Osteoblast (primary cell): Measurements from ENCODE around the gene PIEZO2. TPM values are rescaled to one million over a fixed set of nuclear protein-coding genes. Genes with fewer than 3 reads are reported as not detected.

Experiments used
- DNase-seq: peaks from one replicate; pipeline ENCODE4 v3.0.0; 2011; ENCODE audit warnings: low spot score, mixed read lengths; ENCODE audit not compliant: insufficient read length; ENCODE audit errors: missing footprints
- H2AFZ ChIP-seq: 2 replicates; pipeline ENCODE4 v1.6.0; 2011; ENCODE audit warnings: mild to moderate bottlenecking, low read length
- H3K27ac ChIP-seq: 2 replicates; pipeline ENCODE4 v1.5.1; 2011; ENCODE audit warnings: mild to moderate bottlenecking, low read depth, low read length, moderate library complexity
- H3K27me3 ChIP-seq: 2 replicates; pipeline ENCODE4 v1.6.0; 2012; ENCODE audit warnings: mild to moderate bottlenecking, control low read depth, inconsistent platforms, low read length, moderate library complexity; ENCODE audit not compliant: insufficient read depth
- H3K36me3 ChIP-seq: 2 replicates; pipeline ENCODE4 v1.5.1; 2011; ENCODE audit warnings: mild to moderate bottlenecking, low read length, control low read depth, moderate library complexity; ENCODE audit not compliant: insufficient read depth
- H3K4me1 ChIP-seq: 2 replicates; pipeline ENCODE4 v1.5.1; 2011; ENCODE audit warnings: mild to moderate bottlenecking, low read length, control low read depth, moderate library complexity; ENCODE audit not compliant: insufficient read depth
- H3K4me2 ChIP-seq: 2 replicates; pipeline ENCODE4 v1.6.0; 2011; ENCODE audit warnings: mild to moderate bottlenecking, low read length; ENCODE audit not compliant: insufficient read depth
- H3K4me3 ChIP-seq: fragments of 200-600 bp; sonication (generic); 3 replicates; pipeline ENCODE4 v1.5.1; 2012; ENCODE audit warnings: mild to moderate bottlenecking, low read length, inconsistent platforms; ENCODE audit not compliant: insufficient read depth
- H3K79me2 ChIP-seq: 2 replicates; pipeline ENCODE4 v1.6.0; 2012; ENCODE audit warnings: mild to moderate bottlenecking, low read length, control low read depth, inconsistent platforms; ENCODE audit not compliant: insufficient read depth
- H3K9me3 ChIP-seq: 2 replicates; pipeline ENCODE4 v1.5.1; 2011; ENCODE audit warnings: low read depth, low read length, control low read depth
- H4K20me1 ChIP-seq: 2 replicates; pipeline ENCODE4 v1.6.0; 2012; ENCODE audit warnings: mild to moderate bottlenecking, low read length, control low read depth; ENCODE audit not compliant: insufficient read depth
- CTCF ChIP-seq: IDR thresholded peaks from 2 replicates; pipeline ENCODE4 v1.5.1; 2011; ENCODE audit warnings: mild to moderate bottlenecking, low read depth, low read length, moderate library complexity; ENCODE audit errors: extremely low read depth
- total RNA-seq: library from RNA; depleted of rRNA; stranded (reverse); fragments of >200 nt; gene quantifications from 2 replicates; pipeline ENCODE4 v1.2.3, GENCODE V29; 2012

The PIEZO2 gene
- total RNA-seq, 1 donor, result 46.7 TPM

GRCh38 chr18:11074889-11075288, 74.5 kb downstream of the PIEZO2 start:
- Histone ChIP-seq H3K79me2 (no peaks in the 10 kb centered on the region), H3K4me1 (no peaks in the 10 kb centered on the region), H3K4me3 (no peak overlapping the region), H3K27ac (no peak overlapping the region), H3K36me3 (no peaks in the 10 kb centered on the region), H3K27me3 (no peaks in the 10 kb centered on the region), H4K20me1 (no peaks in the 10 kb centered on the region), H3K9me3 (no peaks in the 10 kb centered on the region), H2AFZ (no peak overlapping the region), H3K4me2 (no peak overlapping the region)
- TF ChIP-seq CTCF, result no peak
- no peak for DNase-seq

DNA sequence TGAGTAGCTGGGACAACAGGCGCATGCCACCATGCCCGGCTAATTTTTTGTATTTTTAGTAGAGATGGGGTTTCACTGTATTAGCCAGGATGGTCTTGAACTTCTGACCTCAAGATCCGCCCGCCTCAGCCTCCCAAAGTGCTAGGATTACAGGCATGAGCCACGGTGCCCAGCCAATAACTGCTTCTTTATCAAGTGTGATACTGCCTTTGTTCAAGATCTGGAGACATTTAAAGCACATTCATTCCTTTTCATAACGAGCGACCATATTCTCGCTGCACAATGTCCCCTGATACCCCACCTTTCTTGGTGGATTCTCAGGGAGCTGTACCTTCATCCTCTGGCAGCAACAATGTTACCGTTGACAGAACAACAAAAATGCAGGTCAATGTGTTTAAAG, 75.4 kb downstream of the PIEZO2 start:
- H3K36me3 ChIP-seq, result no peaks in the 10 kb centered on the region
- no peaks in the 10 kb centered on the region for H3K4me1 ChIP-seq
- H3K4me2 ChIP-seq, result no peak overlapping the region
- no peak for DNase-seq
- H4K20me1 ChIP-seq, result no peaks in the 10 kb centered on the region
- H2AFZ ChIP-seq, result no peak overlapping the region
- H3K4me3 ChIP-seq, result no peak overlapping the region
- no peaks in the 10 kb centered on the region for H3K9me3 ChIP-seq
- TF ChIP-seq CTCF, result no peak
- no peaks in the 10 kb centered on the region for H3K27me3 ChIP-seq
- no peak overlapping the region for H3K27ac ChIP-seq
- H3K79me2 ChIP-seq, result no peaks in the 10 kb centered on the region

GRCh38 chr18:11072632-11073031, 76.7 kb downstream of the PIEZO2 start:
- H3K27ac ChIP-seq, result no peak overlapping the region
- no peak overlapping the region for H3K4me2 ChIP-seq
- no peaks in the 10 kb centered on the region for H3K4me1 ChIP-seq
- H3K4me3 ChIP-seq, result no peak overlapping the region
- no peaks in the 10 kb centered on the region for H3K9me3 ChIP-seq
- H3K36me3 ChIP-seq, result no peaks in the 10 kb centered on the region
- TF ChIP-seq CTCF, result no peak
- no peaks in the 10 kb centered on the region for H4K20me1 ChIP-seq
- no peak overlapping the region for H2AFZ ChIP-seq
- H3K79me2 ChIP-seq, result no peaks in the 10 kb centered on the region
- DNase-seq, result no peak
- H3K27me3 ChIP-seq, result no peaks in the 10 kb centered on the region

DNA sequence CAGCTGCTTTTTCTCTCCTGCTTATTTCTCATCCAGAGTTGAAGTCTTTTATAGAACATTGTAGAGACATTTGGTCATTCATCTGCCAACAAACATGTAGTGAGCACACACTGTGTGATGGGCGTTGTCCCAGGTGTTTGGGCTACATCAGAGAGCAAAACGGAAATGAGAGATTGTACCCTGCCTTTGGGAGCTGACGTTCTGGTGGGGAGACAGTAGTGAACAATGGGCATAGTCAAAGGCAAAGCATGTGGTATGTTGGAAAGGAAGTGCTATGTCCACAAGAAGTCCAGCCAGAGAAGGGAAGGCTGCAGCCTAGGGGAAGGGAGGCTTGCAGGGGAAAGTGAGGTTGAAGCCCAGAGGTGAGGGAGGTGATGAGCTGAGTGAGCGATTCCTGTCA, 78.1 kb downstream of the PIEZO2 start:
- Histone ChIP-seq H4K20me1 (no peaks in the 10 kb centered on the region), H2AFZ (no peak overlapping the region), H3K27me3 (no peaks in the 10 kb centered on the region), H3K4me2 (no peak overlapping the region), H3K36me3 (no peaks in the 10 kb centered on the region), H3K79me2 (no peaks in the 10 kb centered on the region), H3K4me3 (no peak overlapping the region), H3K4me1 (no peaks in the 10 kb centered on the region), H3K9me3 (no peaks in the 10 kb centered on the region), H3K27ac (no peak overlapping the region)
- TF ChIP-seq CTCF, result no peak
- DNase-seq, result no peak
